Loucy (cell line): ENCODE measurements around the gene DNAJB6.

ENCODE experiments used
- CTCF ChIP-seq: fragments of 200-600 bp; sonication (generic); conservative IDR thresholded peaks from 2 replicates; pipeline ENCODE4 v1.5.1; 2014; ENCODE audit warnings: mild to moderate bottlenecking, antibody characterized with exemption, low read length
- EZH2phosphoT487 ChIP-seq: fragments of 200-600 bp; IDR thresholded peaks from 2 replicates; pipeline ENCODE4 v1.6.1; 2018; ENCODE audit warnings: antibody characterized with exemption, mild to moderate bottlenecking, moderate library complexity, borderline replicate concordance

- TF ChIP-seq CTCF: no peak
- no peak for TF ChIP-seq EZH2phosphoT487
Measured at GRCh38 chr7:157384301-157384700, 47.5 kb downstream of the DNAJB6 start.
